GM23338 (cell line): ENCODE results near the gene KCNQ1OT1. TPM values are rescaled to one million over a fixed set of nuclear protein-coding genes. Genes with fewer than 3 reads are reported as not detected.

ENCODE experiments used
- ATAC-seq: fragments of 200-7000 bp; cut with Tn5 transposase; 3 replicates; pipeline ENCODE4 v1.9.1; 2020
- DNase-seq: peaks from one replicate; pipeline ENCODE4 v3.0.0-alpha.2; 2015; ENCODE audit warnings: low spot score
- H2AFZ ChIP-seq: fragments of 200-600 bp; sonication (generic); 2 replicates; pipeline ENCODE4 v1.8.0; 2016; ENCODE audit warnings: antibody characterized with exemption, mild to moderate bottlenecking, moderate library complexity
- H3F3A ChIP-seq: fragments of 200-600 bp; sonication (generic); replicated peaks from 2 replicates; pipeline ENCODE4 v1.8.0; 2017; ENCODE audit warnings: antibody characterized with exemption, mixed run types, low read depth
- H3K27ac ChIP-seq: fragments of 200-600 bp; sonication (generic); 2 replicates; pipeline ENCODE4 v1.6.1; 2016; ENCODE audit warnings: low read depth
- H3K27me3 ChIP-seq: fragments of 200-600 bp; sonication (generic); 2 replicates; pipeline ENCODE4 v1.8.0; 2016; ENCODE audit warnings: mild to moderate bottlenecking, mixed run types, moderate library complexity; ENCODE audit not compliant: insufficient read depth
- H3K36me3 ChIP-seq: fragments of 200-600 bp; sonication (generic); 2 replicates; pipeline ENCODE4 v1.8.0; 2016; ENCODE audit warnings: mild to moderate bottlenecking; ENCODE audit not compliant: insufficient read depth
- H3K4me1 ChIP-seq: fragments of 200-600 bp; sonication (generic); 2 replicates; pipeline ENCODE4 v1.8.0; 2016; ENCODE audit warnings: mild to moderate bottlenecking, moderate library complexity; ENCODE audit not compliant: insufficient read depth
- H3K4me2 ChIP-seq: fragments of 200-600 bp; sonication (generic); 2 replicates; pipeline ENCODE4 v1.7.1; 2017; ENCODE audit warnings: mixed run types
- H3K4me3 ChIP-seq: fragments of 200-600 bp; sonication (generic); 2 replicates; pipeline ENCODE4 v1.6.1; 2016; ENCODE audit warnings: mixed run types
- H3K79me2 ChIP-seq: fragments of 200-600 bp; sonication (generic); replicated peaks from 2 replicates; pipeline ENCODE4 v1.8.0; 2017; ENCODE audit warnings: mild to moderate bottlenecking; ENCODE audit not compliant: insufficient read depth
- H3K9me2 ChIP-seq: fragments of 200-600 bp; sonication (generic); 2 replicates; pipeline ENCODE4 v1.8.0; 2017; ENCODE audit not compliant: insufficient read depth
- H4K20me1 ChIP-seq: fragments of 200-600 bp; sonication (generic); replicated peaks from 2 replicates; pipeline ENCODE4 v1.8.0; 2017; ENCODE audit warnings: mild to moderate bottlenecking; ENCODE audit not compliant: insufficient read depth
- H3K27ac Mint-ChIP-seq: 2 replicates; pipeline ENCODE4 v1.8.0; 2020; ENCODE audit warnings: inconsistent platforms, mild to moderate bottlenecking, moderate library complexity, mixed read lengths
- H3K27me3 Mint-ChIP-seq: 3 replicates; pipeline ENCODE4 v1.8.0; 2022; ENCODE audit warnings: low read depth, mild to moderate bottlenecking, moderate library complexity, mixed read lengths, inconsistent platforms; ENCODE audit not compliant: insufficient read depth, poor library complexity
- H3K36me3 Mint-ChIP-seq: 3 replicates; pipeline ENCODE4 v1.8.0; 2021; ENCODE audit warnings: low read depth, mild to moderate bottlenecking, inconsistent platforms, moderate library complexity, mixed read lengths
- H3K4me1 Mint-ChIP-seq: 3 replicates; pipeline ENCODE4 v1.8.0; 2020; ENCODE audit warnings: mild to moderate bottlenecking, inconsistent platforms, mixed read lengths
- H3K4me3 Mint-ChIP-seq: 3 replicates; pipeline ENCODE4 v1.8.0; 2021; ENCODE audit warnings: moderate library complexity, mild to moderate bottlenecking, inconsistent platforms, mixed read lengths
- H3K9me3 Mint-ChIP-seq: 3 replicates; pipeline ENCODE4 v1.8.0; 2020; ENCODE audit warnings: moderate library complexity, mild to moderate bottlenecking, inconsistent platforms, mixed read lengths
- POLR2AphosphoS5 ChIP-seq: IDR thresholded peaks from 2 replicates; pipeline ENCODE4 v1.6.1; 2016; ENCODE audit warnings: antibody characterized with exemption, low read depth
- ZNF331 ChIP-seq: fragments of 250-450 bp; sonication (Bioruptor Pico); IDR thresholded peaks from 2 replicates; pipeline ENCODE4 v1.5.0; 2020; ENCODE audit warnings: low read depth, mild to moderate bottlenecking, moderate library complexity
- ZNF462 ChIP-seq: fragments of 250-450 bp; sonication (Bioruptor Pico); IDR thresholded peaks from 2 replicates; pipeline ENCODE4 v1.5.0; 2020; ENCODE audit warnings: mild to moderate bottlenecking, moderate library complexity
- polyA plus RNA-seq: library from polyadenylated mRNA; unstranded; fragments of >200 nt; fragmentation: Nextera tagmentation; extraction: Ambion mirVana; gene quantifications from 2 replicates; pipeline ENCODE4 v1.2.1, GENCODE V29; 2016
- total RNA-seq: library from RNA; depleted of rRNA; stranded (reverse); fragments of >200 nt; shearing (Covaris generic); gene quantifications from 2 replicates; pipeline ENCODE4 v1.2.3, GENCODE V29; 2014
- TF ChIP-seq, protein P1 (sequence below), 2 experiments: fragments of 200-600 bp in 1 of 2; sonication (generic) in 1 of 2; conservative IDR thresholded peaks; 2 replicates each; pipeline versions ENCODE4 v1.5.1 to v1.6.1; 2016 to 2017; ENCODE audit warnings: antibody characterized with exemption in 2 of 2, low read depth in 2 of 2, mild to moderate bottlenecking in 2 of 2, moderate library complexity in 1 of 2

Gene KCNQ1OT1
- total and polyA plus RNA-seq, 2 experiments from 2014 or later: 1.5 to 4.2 TPM

- TF ChIP-seq ZNF462 (CRISPR knock-in tag) (no peak), ZNF331 (CRISPR knock-in tag) (no peak)
Measured at GRCh38 chr11:2649400-2649799, 50.4 kb downstream of the KCNQ1OT1 start (continued).

DNA sequence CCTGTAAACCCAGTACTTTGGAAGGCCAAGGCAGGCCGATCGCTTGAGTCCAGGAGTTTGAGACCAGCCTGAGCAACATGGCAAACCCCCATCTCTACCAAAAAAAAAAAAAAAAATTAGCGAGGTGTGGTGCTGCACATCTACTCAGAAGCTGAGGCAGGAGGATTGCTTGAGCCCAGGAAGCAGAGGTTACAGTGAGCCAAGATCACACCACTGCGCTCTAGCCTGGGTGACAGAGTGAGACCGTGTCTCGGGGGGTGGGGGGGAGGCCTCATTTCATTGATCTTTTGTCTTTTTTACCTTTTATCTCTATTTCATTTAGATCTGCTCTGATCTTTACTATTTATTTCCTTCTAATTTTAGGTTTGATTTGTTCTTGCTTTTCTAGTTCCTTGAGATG is 51.8 kb downstream of the KCNQ1OT1 start:
- Histone ChIP-seq H3K27me3 (peaks cover 100% of the 10 kb centered on the region), H3K27ac (no peak overlapping the region), H3K4me1 (no peaks in the 10 kb centered on the region), H3F3A (no peaks in the 10 kb centered on the region), H3K4me2 (no peak overlapping the region), H3K36me3 (peaks cover 30% of the 10 kb centered on the region), H4K20me1 (no peaks in the 10 kb centered on the region), H2AFZ (no peak overlapping the region), H3K79me2 (no peaks in the 10 kb centered on the region), H3K9me2 (no peaks in the 10 kb centered on the region), H3K4me3 (no peak overlapping the region)
- peaks cover 100% of the 10 kb centered on the region for H3K9me3 Mint-ChIP-seq
- TF ChIP-seq POLR2AphosphoS5: no peak
- TF ChIP-seq, protein P1, sequence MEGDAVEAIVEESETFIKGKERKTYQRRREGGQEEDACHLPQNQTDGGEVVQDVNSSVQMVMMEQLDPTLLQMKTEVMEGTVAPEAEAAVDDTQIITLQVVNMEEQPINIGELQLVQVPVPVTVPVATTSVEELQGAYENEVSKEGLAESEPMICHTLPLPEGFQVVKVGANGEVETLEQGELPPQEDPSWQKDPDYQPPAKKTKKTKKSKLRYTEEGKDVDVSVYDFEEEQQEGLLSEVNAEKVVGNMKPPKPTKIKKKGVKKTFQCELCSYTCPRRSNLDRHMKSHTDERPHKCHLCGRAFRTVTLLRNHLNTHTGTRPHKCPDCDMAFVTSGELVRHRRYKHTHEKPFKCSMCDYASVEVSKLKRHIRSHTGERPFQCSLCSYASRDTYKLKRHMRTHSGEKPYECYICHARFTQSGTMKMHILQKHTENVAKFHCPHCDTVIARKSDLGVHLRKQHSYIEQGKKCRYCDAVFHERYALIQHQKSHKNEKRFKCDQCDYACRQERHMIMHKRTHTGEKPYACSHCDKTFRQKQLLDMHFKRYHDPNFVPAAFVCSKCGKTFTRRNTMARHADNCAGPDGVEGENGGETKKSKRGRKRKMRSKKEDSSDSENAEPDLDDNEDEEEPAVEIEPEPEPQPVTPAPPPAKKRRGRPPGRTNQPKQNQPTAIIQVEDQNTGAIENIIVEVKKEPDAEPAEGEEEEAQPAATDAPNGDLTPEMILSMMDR (conservative IDR thresholded peaks at IDR 0.05; ENCODE audit: low read depth in 2 of 2): no peak
- TF ChIP-seq ZNF331 (CRISPR knock-in tag): no peak
- no peak for DNase-seq
- peaks cover 95% of the 10 kb centered on the region for H3K27me3 Mint-ChIP-seq
- no peak overlapping the region for H3K4me3 Mint-ChIP-seq
- no peaks in the 10 kb centered on the region; the same call in 2 of the 3 replicates for H3K4me1 Mint-ChIP-seq
- ATAC-seq: no peak
- H3K27ac Mint-ChIP-seq: no peak overlapping the region
- H3K36me3 Mint-ChIP-seq: peaks cover 93% of the 10 kb centered on the region
